D341Med (cell line): Measurements from ENCODE around the gene SERP2.
"Not testable (repeated sequence)": the region's sequence is repeated elsewhere in the genome, so short reads cannot be mapped to it uniquely, and the experiment has no call there.

Experiments used
- DNase-seq: peaks from one replicate; pipeline ENCODE4 v3.0.0; 2012; ENCODE audit warnings: low spot score

The SERP2 gene

GRCh38 chr13:44373601-44374347 lies at the start of gene SERP2:
SERP2 (plus strand) TSS chr13:44373824; CDS start chr13:44374026, 202 bp downstream.
- DNase-seq = no peak

GRCh38 chr13:44326961-44327360 lies 46.7 kb upstream of the SERP2 start:
- no peak for DNase-seq

- DNase-seq = not testable (repeated sequence)
Measured at GRCh38 chr13:44329041-44329440, 44.6 kb upstream of the SERP2 start.

- no peak for DNase-seq
Measured at GRCh38 chr13:44329909-44330545, 43.6 kb upstream of the SERP2 start.

GRCh38 chr13:44331446-44331845 lies 42.2 kb upstream of the SERP2 start:
- no peak for DNase-seq

- DNase-seq = peak; percentile 71
Measured at GRCh38 chr13:44331912-44332851, 41.4 kb upstream of the SERP2 start.

- no peak for DNase-seq
Measured at GRCh38 chr13:44333950-44334655, 39.5 kb upstream of the SERP2 start.

- DNase-seq = no peak
Measured at GRCh38 chr13:44334751-44335150, 38.9 kb upstream of the SERP2 start.

- DNase-seq = no peak
Measured at GRCh38 chr13:44336934-44337333, 36.7 kb upstream of the SERP2 start.

- DNase-seq = no peak
Measured at GRCh38 chr13:44337581-44337980, 36.0 kb upstream of the SERP2 start.

GRCh38 chr13:44340508-44340907 lies 33.1 kb upstream of the SERP2 start:
- DNase-seq = no peak

GRCh38 chr13:44342741-44343140 lies 30.9 kb upstream of the SERP2 start:
- no peak for DNase-seq

- no peak for DNase-seq
Measured at GRCh38 chr13:44346534-44346933, 27.1 kb upstream of the SERP2 start.

GRCh38 chr13:44347301-44347700 lies 26.3 kb upstream of the SERP2 start:
- no peak for DNase-seq

GRCh38 chr13:44347949-44348348 lies 25.7 kb upstream of the SERP2 start:
- no peak for DNase-seq

GRCh38 chr13:44350775-44351504 lies 22.7 kb upstream of the SERP2 start:
- DNase-seq = no peak

GRCh38 chr13:44351505-44351854 lies 22.1 kb upstream of the SERP2 start:
- no peak for DNase-seq

GRCh38 chr13:44352202-44352601 lies 21.4 kb upstream of the SERP2 start:
- DNase-seq = no peak

- no peak for DNase-seq
Measured at GRCh38 chr13:44352671-44353070, 21.0 kb upstream of the SERP2 start.

GRCh38 chr13:44354331-44354730 lies 19.3 kb upstream of the SERP2 start:
- no peak for DNase-seq

- DNase-seq = no peak
Measured at GRCh38 chr13:44354884-44355283, 18.7 kb upstream of the SERP2 start.
